GM19351 (cell line): ENCODE measurements around the gene PPP5C.
"Not testable (repeated sequence)": the region's sequence is repeated elsewhere in the genome, so short reads cannot be mapped to it uniquely, and the experiment has no call there.

ENCODE experiments used
- ATAC-seq: cut with Tn5 transposase; IDR thresholded peaks from one replicate; pipeline ENCODE4 v1.9.1; 2021; ENCODE audit warnings: mild to moderate bottlenecking, moderate library complexity; ENCODE audit not compliant: unreplicated experiment

The PPP5C gene

GRCh38 chr19:46427518-46428045 is 80.7 kb downstream of the PPP5C start:
- no peak for ATAC-seq

GRCh38 chr19:46428239-46429135 is 81.6 kb downstream of the PPP5C start, which contains the start of gene PNMA8C:
PNMA8C (minus strand) TSS chr19:46428936; CDS start chr19:46428359, 577 bp downstream.
- no peak for ATAC-seq

- ATAC-seq, result no peak
Observed at GRCh38 chr19:46429999-46430398, 83.1 kb downstream of the PPP5C start.

- no peak for ATAC-seq
Observed at GRCh38 chr19:46431824-46432223, 84.9 kb downstream of the PPP5C start.

- not testable (repeated sequence) for ATAC-seq
Observed at GRCh38 chr19:46433470-46433869, 86.6 kb downstream of the PPP5C start.

GRCh38 chr19:46435009-46435408 is 88.1 kb downstream of the PPP5C start:
- no peak for ATAC-seq

- ATAC-seq, result not testable (repeated sequence)
Observed at GRCh38 chr19:46435689-46436088, 88.8 kb downstream of the PPP5C start.
